ENCODE data around the gene TUSC1.

GRCh38 chr9:25684321-25684720, 6.1 kb upstream of the TUSC1 start:
- TF ChIP-seq POLR2A (IDR thresholded peaks at IDR 0.05) (no peak), CTCF (IDR thresholded peaks at IDR 0.05) (no peak)

Measured in esophagus squamous epithelium (tissue), 4 donors.